Aorta (tissue), 5 donors: Measurements from ENCODE around the gene RPL37A. TPM values are rescaled to one million over a fixed set of nuclear protein-coding genes. Genes with fewer than 3 reads are reported as not detected.

ENCODE experiments used
- ATAC-seq: fragments of 200-7000 bp; cut with Tn5 transposase; one replicate; pipeline ENCODE4 v1.9.1; 2022; ENCODE audit warnings: moderate library complexity; ENCODE audit not compliant: low FRiP score
- DNase-seq, 2 donors: peaks; one replicate each; pipeline ENCODE4 v3.0.0-alpha.2; 2020
- H3K27ac ChIP-seq, 2 donors: one replicate each; pipeline ENCODE4 v1.5.1; 2013; ENCODE audit warnings: low read length in 2 of 2, mild to moderate bottlenecking in 2 of 2, moderate library complexity in 2 of 2, control low read depth in 1 of 2, inconsistent platforms in 1 of 2, low read depth in 1 of 2
- H3K27me3 ChIP-seq, 2 donors: one replicate each; pipeline ENCODE4 v1.6.1; 2013; ENCODE audit warnings: control low read depth in 1 of 2, low read length in 1 of 2, mild to moderate bottlenecking in 1 of 2, moderate library complexity in 1 of 2; ENCODE audit not compliant: insufficient read depth in 2 of 2, control insufficient read depth in 1 of 2
- H3K36me3 ChIP-seq, 2 donors: one replicate each; pipeline ENCODE4 v1.6.1; 2013; ENCODE audit warnings: control low read depth in 1 of 2, low read length in 1 of 2, mild to moderate bottlenecking in 1 of 2; ENCODE audit not compliant: insufficient read depth in 2 of 2, control insufficient read depth in 1 of 2
- H3K4me1 ChIP-seq, 2 donors: one replicate each; pipeline ENCODE4 v1.6.1; 2013; ENCODE audit warnings: low read length in 2 of 2, control low read depth in 1 of 2, mild to moderate bottlenecking in 1 of 2, moderate library complexity in 1 of 2; ENCODE audit not compliant: insufficient read depth in 2 of 2, control insufficient read depth in 1 of 2
- H3K4me3 ChIP-seq, 2 donors: one replicate each; pipeline ENCODE4 v1.5.1; 2013; ENCODE audit warnings: low read length in 2 of 2, control low read depth in 1 of 2, mild to moderate bottlenecking in 1 of 2
- H3K9me3 ChIP-seq: one replicate; pipeline ENCODE4 v1.6.1; 2013; ENCODE audit warnings: mild to moderate bottlenecking, low read length; ENCODE audit not compliant: control insufficient read depth
- WGBS, 2 donors: extraction: QIAGEN DNeasy Blood & Tissue Kit; methylation state at CpG; one replicate each; pipeline ENCODE4 v1.1.7; 2013; 5-methylcytosine and 5-hydroxymethylcytosine counted together
- intact Hi-C, 2 donors: fragments of 100-400 bp; cut with DNase I; formaldehyde crosslinking; loops; one replicate each; pipeline versions ENCODE4 v1.14.2 to v1.15.0; 2022
- polyA plus RNA-seq, 2 donors: library from polyadenylated mRNA; stranded (reverse); fragments of 200-250 nt; gene quantifications; one replicate each; pipeline ENCODE4 v1.2.3, GENCODE V29; 2013
- total RNA-seq, 2 donors: library from RNA; stranded (reverse); fragmentation: NEBNext Ultra II Directional; extraction: Animal tissue kit (Norgen Biotek cat#: 25700); gene quantifications; one replicate each; pipeline ENCODE4 v1.2.1, GENCODE V29; 2021
- donor health status: healthy with polysubstance abuse.
- donor health status: Bipolar disorder and iron deficiency.
- donor health status: DM: no; HTN: no; CAD: no.
- donor health status: DM: no; HTN: no; CAD: no.
- donor health status: DM: yes; HTN: yes; CAD: no.

The RPL37A gene
- total and polyA plus RNA-seq, 4 donors, result 1,684 to 6,118 (median 3,245) TPM

- Histone ChIP-seq H3K4me3 (no peak overlapping the region), H3K36me3 (peaks cover 4 to 5% of the 10 kb centered on the region in 2 donors), H3K27ac (no peak overlapping the region), H3K27me3 (no peaks in the 10 kb centered on the region), H3K9me3 (no peaks in the 10 kb centered on the region), H3K4me1 (no peaks in the 10 kb centered on the region)
- DNase-seq (no peak), ATAC-seq (no peak)
- intact Hi-C loops, result no loop called here
- 94 to 100% methylated on average over 3 of the region's 3 CpGs for WGBS, 2 donors
Measured at GRCh38 chr2:216485237-216485636, 13.4 kb upstream of the RPL37A start.

DNA sequence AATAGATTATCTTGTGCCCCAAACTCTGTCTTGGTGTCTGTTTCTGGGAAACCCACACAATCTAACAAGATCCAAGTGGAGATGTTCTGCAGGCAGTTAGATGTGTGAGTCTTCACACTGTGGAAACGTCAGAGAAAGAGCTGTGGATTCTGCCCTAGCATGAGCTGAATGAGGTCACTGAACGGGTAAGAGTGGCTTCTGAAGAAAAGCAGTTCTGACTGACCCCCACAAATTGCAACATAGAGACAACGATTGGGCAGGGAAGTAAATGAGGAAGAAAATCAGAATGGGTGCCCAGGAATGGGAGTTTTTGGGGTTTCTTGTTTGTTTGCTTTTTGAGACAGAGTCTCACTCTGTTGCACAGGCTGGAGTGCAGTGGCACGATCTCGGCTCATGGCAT, 12.9 kb upstream of the RPL37A start:
- Histone ChIP-seq H3K27me3 (no peaks in the 10 kb centered on the region), H3K4me1 (no peaks in the 10 kb centered on the region), H3K27ac (no peak overlapping the region), H3K4me3 (no peak overlapping the region), H3K36me3 (peaks cover 1 to 4% of the 10 kb centered on the region in 2 donors), H3K9me3 (no peaks in the 10 kb centered on the region)
- DNase-seq, result no peak
- 69 to 80% methylated on average over 5 of the region's 5 CpGs for WGBS, 2 donors
- intact Hi-C loops, result no loop called here
- no peak for ATAC-seq

DNA sequence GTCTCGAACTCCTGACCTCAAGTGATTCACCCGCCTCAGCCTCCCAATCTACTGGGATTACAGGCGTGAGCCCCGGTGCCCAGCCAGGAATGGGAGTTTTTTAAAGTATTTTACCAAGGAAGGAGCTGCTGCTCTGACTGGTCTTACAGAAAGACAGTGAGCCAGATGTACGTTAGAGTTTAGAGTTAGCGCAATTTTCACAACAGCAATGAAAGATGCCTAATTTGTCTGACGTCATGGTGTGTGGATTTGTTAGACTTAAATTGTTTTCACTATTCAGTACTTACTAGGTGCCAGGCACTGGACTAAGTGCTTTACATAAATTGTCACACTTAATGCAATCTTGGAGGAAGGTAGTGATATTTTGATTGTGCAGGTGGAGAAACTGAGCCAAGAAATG, 12.4 kb upstream of the RPL37A start:
- H3K27ac ChIP-seq, result no peak overlapping the region
- WGBS, 2 donors, result 79 to 88% methylated on average over 7 of the region's 7 CpGs
- intact Hi-C loops, result no loop called here
- H3K4me3 ChIP-seq, result no peak overlapping the region
- no peaks in the 10 kb centered on the region for H3K27me3 ChIP-seq
- no peaks in the 10 kb centered on the region for H3K4me1 ChIP-seq
- H3K9me3 ChIP-seq, result no peaks in the 10 kb centered on the region
- H3K36me3 ChIP-seq, result peaks cover 1 to 4% of the 10 kb centered on the region in 2 donors
- ATAC-seq (no peak), DNase-seq (no peak)

GRCh38 chr2:216486708-216487107, 11.9 kb upstream of the RPL37A start:
- Histone ChIP-seq H3K9me3 (no peaks in the 10 kb centered on the region), H3K4me1 (no peaks in the 10 kb centered on the region), H3K36me3 (peaks cover 1 to 4% of the 10 kb centered on the region in 2 donors), H3K27me3 (no peaks in the 10 kb centered on the region), H3K27ac (no peak overlapping the region), H3K4me3 (no peak overlapping the region)
- ATAC-seq, result no peak
- 77 to 85% methylated on average over 4 of the region's 4 CpGs for WGBS, 2 donors
- intact Hi-C loops, result no loop called here
- DNase-seq, result peak in 1 of 2 donors; percentile 72

- 71 to 81% methylated on average over 1 of the region's 1 CpG for WGBS, 2 donors
- Histone ChIP-seq H3K4me1 (no peaks in the 10 kb centered on the region), H3K27ac (no peak overlapping the region), H3K27me3 (no peaks in the 10 kb centered on the region), H3K9me3 (no peaks in the 10 kb centered on the region), H3K36me3 (no peaks in the 10 kb centered on the region), H3K4me3 (no peak overlapping the region)
- ATAC-seq (no peak), DNase-seq (no peak)
- intact Hi-C loops, result no loop called here
Measured at GRCh38 chr2:216490061-216490460, 8.6 kb upstream of the RPL37A start.

GRCh38 chr2:216491793-216492596, 6.6 kb upstream of the RPL37A start:
- Histone ChIP-seq H3K4me1 (no peaks in the 10 kb centered on the region), H3K27ac (no peak overlapping the region), H3K4me3 (no peak overlapping the region), H3K36me3 (no peaks in the 10 kb centered on the region), H3K9me3 (no peaks in the 10 kb centered on the region), H3K27me3 (no peaks in the 10 kb centered on the region)
- DNase-seq (no peak), ATAC-seq (no peak)
- intact Hi-C loops, result no loop called here
- 76 to 80% methylated on average over 9 of the region's 9 CpGs for WGBS, 2 donors

DNA sequence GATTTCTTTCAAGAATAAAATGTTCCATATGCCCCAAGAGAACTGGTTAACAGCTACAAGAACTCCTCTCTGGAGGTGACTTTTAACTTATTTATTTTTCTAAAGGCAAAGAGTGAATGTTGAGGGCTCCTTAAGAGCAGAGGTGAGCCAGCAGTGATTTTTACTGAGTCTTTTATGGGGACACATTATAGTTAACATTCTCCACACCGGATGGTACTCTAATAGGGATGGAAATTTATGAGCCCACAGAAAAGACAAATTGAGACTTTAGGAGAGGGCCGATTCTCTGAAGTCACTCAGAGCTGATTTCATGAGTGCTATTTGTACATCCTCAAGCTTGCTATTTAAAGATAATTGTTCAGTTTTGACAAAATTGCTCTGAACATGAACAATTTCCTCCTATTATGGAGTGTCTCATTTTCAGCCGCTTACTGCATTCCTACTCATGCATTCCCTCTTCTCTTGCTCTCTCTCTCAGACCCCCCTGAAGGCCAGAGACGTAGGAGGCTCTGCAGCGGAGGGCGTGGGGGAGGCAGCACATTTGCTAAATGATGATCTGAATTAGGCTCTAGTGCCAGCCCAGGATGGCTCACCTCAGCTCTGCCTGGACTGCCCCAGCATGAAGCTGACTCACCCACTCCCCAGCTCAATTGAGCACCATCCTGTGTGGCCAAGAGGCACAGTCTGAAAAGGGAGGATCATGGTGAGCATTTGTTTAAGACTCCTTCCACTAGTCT, 5.9 kb upstream of the RPL37A start:
- Histone ChIP-seq H3K4me1 (no peaks in the 10 kb centered on the region), H3K27me3 (no peaks in the 10 kb centered on the region), H3K9me3 (no peaks in the 10 kb centered on the region), H3K36me3 (no peaks in the 10 kb centered on the region), H3K4me3 (no peak overlapping the region), H3K27ac (no peak overlapping the region)
- intact Hi-C loops, result no loop called here
- DNase-seq (no peak), ATAC-seq (no peak)
- 80 to 85% methylated on average over 6 of the region's 6 CpGs for WGBS, 2 donors

GRCh38 chr2:216493334-216493685, 5.3 kb upstream of the RPL37A start:
- Histone ChIP-seq H3K36me3 (no peaks in the 10 kb centered on the region), H3K9me3 (no peaks in the 10 kb centered on the region), H3K4me3 (no peak overlapping the region), H3K27ac (no peak overlapping the region), H3K27me3 (no peaks in the 10 kb centered on the region), H3K4me1 (no peaks in the 10 kb centered on the region)
- DNase-seq (no peak), ATAC-seq (no peak)
- intact Hi-C loops, result no loop called here
- 95 to 98% methylated on average over 1 of the region's 1 CpG for WGBS, 2 donors

GRCh38 chr2:216495656-216496055, 3.0 kb upstream of the RPL37A start:
- DNase-seq (no peak), ATAC-seq (no peak)
- no peak overlapping the region for H3K27ac ChIP-seq
- WGBS, 2 donors, result 40 to 50% methylated on average over 2 of the region's 2 CpGs
- H3K9me3 ChIP-seq, result no peaks in the 10 kb centered on the region
- H3K27me3 ChIP-seq, result no peaks in the 10 kb centered on the region
- no peaks in the 10 kb centered on the region for H3K36me3 ChIP-seq
- H3K4me1 ChIP-seq, result no peaks in the 10 kb centered on the region
- no peak overlapping the region for H3K4me3 ChIP-seq
- intact Hi-C loops, result no loop called here
